ENCODE results near the gene ETV7.

The ETV7 gene

GRCh38 chr6:36383606-36384005, 3.9 kb downstream of the ETV7 start:
- DNase-seq (ENCODE audit: low read depth) = peak; percentile 8

GRCh38 chr6:36382976-36383375, 4.5 kb downstream of the ETV7 start:
- DNase-seq (ENCODE audit: low read depth) = no peak

DNA sequence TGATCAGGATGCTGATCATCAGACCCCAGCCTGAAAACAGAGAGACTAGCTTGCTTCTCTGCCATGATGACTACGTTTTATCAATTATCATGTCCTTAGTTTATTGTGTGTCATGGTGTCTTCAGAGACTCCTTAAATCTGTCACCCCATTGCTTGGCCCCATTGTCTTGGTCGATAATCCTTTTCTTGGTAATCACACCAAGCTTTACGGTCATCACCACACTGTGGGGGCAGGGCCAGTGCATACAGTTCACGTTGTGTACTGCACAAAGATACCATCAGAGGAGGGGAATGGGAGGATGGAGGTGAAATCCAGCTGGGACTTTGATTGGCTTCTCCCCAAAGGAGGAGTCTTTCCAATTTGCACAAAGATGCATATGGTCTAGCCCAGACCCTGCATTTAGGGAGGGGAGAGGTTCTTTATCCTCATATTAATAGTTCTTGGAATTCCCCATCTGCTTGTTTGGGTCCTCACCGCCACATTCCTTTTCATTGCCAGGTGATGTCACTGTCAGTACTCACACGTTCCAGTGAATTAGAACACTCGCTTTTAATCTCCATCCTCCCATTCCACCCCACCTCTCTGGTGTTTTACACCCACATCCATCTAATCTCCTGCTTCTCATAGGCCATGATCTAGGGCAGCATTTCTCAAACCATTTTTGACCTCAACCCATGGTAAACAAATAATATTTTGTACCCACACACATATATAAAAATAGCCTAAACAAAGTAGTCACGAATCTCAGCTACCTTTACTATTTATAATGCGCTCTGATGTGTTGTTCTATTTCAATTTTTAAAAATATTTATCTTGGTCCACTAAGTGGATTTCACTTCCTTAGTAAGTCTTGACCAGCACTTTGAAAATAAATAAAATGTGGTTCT, 5.7 kb downstream of the ETV7 start:
- no peak for DNase-seq (ENCODE audit: low read depth)

DNA sequence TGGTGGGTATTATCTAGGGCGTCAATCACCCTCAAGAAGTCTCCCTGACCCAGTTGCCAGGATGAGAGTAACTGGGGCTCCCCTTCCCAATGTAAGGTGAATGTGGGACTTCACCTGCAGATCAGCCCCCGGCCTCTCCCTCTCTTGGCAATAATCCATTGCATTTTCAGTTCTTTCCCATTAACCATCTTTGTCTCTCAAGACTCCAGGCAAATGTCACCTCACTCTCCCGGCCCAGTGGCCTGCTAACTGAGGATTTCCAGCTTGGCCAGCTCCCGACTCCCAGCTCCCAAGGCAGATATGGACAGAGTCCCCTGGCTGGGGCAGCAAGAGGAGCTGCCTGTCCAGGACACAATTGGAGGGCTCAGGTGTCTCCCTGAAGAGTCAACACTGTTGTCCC, 7.3 kb downstream of the ETV7 start:
- DNase-seq (ENCODE audit: low read depth) = no peak

GRCh38 chr6:36378936-36379335, 8.5 kb downstream of the ETV7 start:
- no peak for DNase-seq (ENCODE audit: low read depth)

GRCh38 chr6:36378243-36378920, 9.1 kb downstream of the ETV7 start:
- DNase-seq (ENCODE audit: low read depth) = no peak

DNA sequence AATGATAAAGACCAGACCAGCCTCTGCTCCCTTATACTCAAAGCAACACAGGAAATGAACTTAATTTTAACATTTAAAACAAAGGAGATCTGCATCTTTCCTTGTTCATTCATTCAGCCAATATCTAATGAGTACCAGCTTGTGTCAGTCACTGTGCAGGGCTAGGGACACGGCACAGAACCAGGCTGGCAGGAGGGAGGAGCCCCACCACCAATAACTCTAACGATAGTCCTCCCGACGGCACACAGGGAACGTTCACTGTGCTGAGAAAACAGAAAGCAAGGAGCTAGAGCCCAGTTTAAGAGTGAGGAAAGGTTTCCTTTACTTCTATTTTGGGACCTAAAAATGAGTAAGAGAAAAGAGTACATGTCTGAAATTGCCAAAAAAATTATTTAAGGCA, 9.9 kb downstream of the ETV7 start:
- DNase-seq (ENCODE audit: low read depth) = no peak

GRCh38 chr6:36376742-36377141, 10.7 kb downstream of the ETV7 start:
- no peak for DNase-seq (ENCODE audit: low read depth)

GRCh38 chr6:36376183-36376582, 11.3 kb downstream of the ETV7 start:
- DNase-seq (ENCODE audit: low read depth) = no peak

GRCh38 chr6:36375644-36376155, 11.8 kb downstream of the ETV7 start:
- no peak for DNase-seq (ENCODE audit: low read depth)

DNA sequence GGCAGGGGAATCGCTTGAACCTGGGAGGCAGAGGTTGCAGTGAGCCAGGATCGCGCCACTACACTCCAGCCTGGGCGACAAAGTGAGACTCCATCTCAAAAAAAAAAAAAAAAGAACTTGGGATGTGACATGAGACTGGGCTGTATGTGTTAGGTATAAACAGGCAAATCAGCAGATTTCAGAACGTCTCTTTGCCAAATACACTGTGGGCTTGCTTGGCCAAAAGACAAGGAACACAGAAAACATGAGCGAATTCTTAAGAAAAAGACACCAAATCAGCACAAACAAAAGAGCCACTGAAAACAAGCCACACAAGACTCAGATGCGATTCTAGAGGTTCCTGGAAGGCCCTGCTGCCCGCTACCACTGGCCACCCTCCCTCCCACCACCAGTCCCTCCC, 12.5 kb downstream of the ETV7 start:
- no peak for DNase-seq (ENCODE audit: low read depth)

- DNase-seq (ENCODE audit: low read depth) = no peak
Observed at GRCh38 chr6:36374194-36374593, 13.3 kb downstream of the ETV7 start.

DNA sequence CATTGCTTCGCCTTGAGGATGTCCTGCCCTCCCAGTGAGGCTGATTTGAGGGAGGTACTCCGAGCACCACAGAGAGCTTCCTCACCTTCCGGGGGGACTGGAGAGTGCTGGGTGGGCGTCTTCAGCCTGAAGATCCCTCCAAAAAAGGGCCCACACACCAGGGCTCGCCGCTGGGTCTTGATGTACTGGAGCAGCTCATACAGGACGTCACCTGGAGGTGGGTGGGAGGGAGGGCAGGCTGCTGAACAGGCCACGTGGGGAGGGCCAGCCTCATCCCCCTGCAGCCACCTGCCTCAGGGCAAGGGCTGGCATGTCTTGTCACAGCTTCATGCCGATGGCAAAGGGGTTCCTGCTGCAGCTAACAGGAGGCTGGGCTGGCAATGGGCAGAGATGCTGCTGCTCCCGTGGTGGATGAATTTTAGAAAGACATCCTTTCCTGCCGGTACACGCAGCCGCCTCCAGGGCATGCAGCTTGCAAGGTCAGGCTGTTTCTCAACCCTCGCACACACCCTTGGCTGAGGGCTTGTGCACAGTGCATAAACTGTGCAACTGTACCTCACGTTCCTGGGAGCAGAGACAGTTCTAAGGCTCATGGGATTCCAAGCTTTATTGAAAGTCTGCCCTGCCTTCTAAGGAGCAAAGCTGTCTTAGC, 14.0 kb downstream of the ETV7 start:
- DNase-seq (ENCODE audit: low read depth) = no peak

DNA sequence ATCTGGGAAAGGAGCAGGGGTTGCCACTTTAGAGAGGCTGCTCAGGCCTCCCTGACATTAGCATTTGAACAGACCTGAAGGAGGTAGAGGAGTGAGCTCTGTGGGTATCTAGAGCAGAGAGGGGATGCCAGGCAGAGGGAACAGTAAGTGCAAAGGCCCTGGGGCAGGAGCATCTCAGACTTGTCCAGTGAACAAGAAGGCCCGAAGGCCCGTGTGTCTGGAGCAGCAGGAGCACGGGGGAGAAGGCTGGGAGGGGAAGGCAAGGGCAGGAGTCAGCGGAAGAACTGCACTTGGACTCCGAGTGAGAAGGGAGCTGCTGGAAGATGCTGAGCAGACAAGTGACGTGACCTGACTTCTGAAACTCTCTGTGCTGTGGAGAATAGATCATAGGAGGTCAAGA, 15.4 kb downstream of the ETV7 start:
- DNase-seq (ENCODE audit: low read depth) = no peak

GRCh38 chr6:36371211-36371610, 16.3 kb downstream of the ETV7 start:
- no peak for DNase-seq (ENCODE audit: low read depth)

GRCh38 chr6:36370638-36371037, 16.8 kb downstream of the ETV7 start:
- no peak for DNase-seq (ENCODE audit: low read depth)

- peak; percentile 88 for DNase-seq (ENCODE audit: low read depth)
Observed at GRCh38 chr6:36368921-36369865, 18.3 kb downstream of the ETV7 start.

- DNase-seq (ENCODE audit: low read depth) = no peak
Observed at GRCh38 chr6:36368421-36368820, 19.0 kb downstream of the ETV7 start.

GRCh38 chr6:36367743-36368142, 19.7 kb downstream of the ETV7 start:
- no peak for DNase-seq (ENCODE audit: low read depth)

- DNase-seq (ENCODE audit: low read depth) = no peak
Observed at GRCh38 chr6:36364669-36365479, 22.6 kb downstream of the ETV7 start.
